Left kidney (tissue), 2 donors: ENCODE results near the gene DOCK1. TPM values are rescaled to one million over a fixed set of nuclear protein-coding genes. Genes with fewer than 3 reads are reported as not detected.
A peak's percentile ranks its signal among the peaks of the same experiment; 100 is the strongest.

Experiments
- DNase-seq: peaks from one replicate; pipeline ENCODE4 v3.0.0-alpha.2; 2013
- polyA plus RNA-seq: library from polyadenylated mRNA; unstranded; fragments of 120-200 nt; gene quantifications from one replicate; pipeline ENCODE4 v1.2.1, GENCODE V29; 2013; ENCODE audit not compliant: insufficient read length

Gene DOCK1
- polyA plus RNA-seq, 1 donor = 70.0 TPM

DNA sequence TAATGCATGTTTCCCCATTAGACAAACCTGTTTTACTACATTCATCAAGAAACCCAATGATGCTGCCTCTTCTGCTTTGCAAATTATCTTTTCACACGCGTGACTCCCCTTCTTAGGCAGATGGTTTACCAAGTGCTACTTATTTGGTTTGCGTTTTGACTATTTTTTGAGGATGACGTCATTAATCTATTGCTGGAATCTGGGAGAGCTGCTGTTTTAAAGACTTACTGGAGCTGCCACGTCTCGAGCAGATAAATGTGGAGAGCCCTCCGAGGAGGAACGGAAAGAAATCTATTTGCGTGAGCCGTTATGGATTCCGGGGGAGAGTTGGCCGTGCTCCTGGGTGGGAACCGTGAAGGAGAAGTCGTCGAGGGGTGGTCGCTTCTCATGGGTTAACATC is 271.4 kb downstream of the DOCK1 start:
- DNase-seq = no peak

DNA sequence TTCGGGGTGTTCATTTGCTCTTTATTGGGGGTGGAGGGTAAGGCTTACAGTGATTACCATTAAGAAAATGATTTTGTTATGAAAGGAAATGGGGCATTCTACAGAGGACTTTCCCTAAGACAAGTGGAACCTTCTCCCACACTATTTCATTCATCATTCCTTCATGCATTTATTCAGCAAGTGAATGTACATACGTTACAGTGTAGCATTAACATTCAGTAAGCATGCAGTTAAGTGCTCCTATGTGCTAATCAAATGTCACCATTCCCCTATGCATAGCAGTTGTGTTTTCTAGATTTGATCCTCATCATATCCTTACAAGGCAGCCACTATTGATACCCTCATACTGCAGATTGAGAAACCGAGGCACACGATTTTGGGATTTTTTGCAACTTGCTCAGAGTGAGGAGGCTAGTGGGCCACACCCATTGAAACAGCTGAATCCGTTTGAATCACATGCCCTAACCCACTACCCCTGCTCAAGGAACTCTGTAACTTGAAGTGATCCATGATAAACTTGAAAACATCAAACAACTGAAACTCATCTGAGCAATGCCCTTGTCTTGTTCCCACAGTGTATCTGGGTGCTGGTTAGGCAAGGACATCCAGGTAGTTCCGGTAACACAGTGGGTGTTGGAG is 274.5 kb downstream of the DOCK1 start:
- DNase-seq = no peak

DNA sequence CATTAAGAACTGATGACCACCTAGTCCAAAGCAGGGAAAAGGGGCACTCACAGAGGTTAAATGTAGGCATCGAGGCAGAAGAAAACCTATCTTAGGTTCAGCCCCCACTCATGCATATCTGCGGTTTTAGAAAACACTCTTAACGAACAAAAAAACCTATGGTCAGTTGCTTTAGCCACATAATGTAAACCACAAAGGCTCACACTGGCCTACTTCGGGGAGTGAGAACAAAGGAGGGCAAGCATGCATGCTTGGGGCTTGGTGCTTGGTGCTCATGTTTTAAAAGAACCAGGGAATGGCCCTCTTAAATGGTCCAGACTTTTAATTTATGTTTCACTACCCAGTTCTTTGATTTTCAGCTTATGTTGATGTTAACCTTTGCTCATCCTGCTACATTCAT is 276.9 kb downstream of the DOCK1 start:
- no peak for DNase-seq

DNA sequence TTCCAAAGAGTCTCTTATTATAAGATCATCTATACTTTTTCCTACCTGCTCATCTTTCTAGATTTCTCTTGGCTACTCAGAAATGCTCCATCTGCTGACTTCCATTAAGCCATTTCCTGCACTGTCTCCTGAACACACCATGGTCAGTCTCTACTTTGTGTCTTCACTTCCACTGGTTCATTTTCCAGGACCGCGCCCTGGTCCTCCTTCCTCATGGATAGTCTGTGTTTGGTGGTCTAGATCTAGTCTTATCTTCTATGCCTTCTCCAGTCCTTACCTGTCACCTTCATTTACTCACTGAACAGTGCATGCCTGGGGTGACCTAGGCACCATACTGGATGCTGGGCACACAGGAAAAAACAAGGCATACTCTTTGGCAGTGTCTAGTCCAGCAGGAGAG is 279.4 kb downstream of the DOCK1 start:
- no peak for DNase-seq

DNA sequence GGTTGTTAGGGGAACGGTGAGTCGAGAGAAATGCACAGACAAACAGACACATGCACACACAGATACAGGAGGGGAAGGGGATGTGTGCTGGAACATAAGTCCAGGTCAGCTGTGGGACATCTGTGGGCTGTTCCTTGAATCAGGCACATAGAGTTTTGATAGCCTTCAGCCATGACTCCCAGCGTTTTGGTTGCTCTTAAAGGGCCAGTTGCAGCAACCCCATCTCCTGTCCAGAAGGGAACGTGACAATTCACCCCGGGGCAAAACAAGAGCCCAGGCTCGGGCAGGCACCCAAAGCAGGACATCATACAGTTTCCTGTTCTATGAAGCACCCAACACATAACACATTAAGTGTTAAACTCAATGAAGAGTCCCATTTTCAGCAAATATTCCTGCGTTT is 281.6 kb downstream of the DOCK1 start:
- DNase-seq = no peak

DNA sequence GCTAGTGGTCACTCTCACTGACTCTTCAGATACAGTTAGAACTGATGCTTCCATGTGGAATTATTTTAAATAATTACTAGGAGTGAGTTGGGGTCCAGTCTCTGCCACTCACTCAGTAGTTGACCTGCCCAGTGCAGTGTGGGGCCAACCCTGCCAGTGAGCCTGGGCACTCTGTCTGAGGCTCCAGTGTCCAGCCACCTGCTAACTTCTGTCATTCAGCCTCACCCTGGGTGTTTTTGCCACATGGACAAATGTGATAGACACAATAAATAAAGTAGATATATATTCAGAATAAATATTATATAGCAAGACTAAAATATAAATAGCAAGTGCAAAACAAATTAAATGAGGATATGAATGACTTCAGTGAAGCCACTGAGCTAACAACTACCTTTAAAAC is 284.0 kb downstream of the DOCK1 start:
- DNase-seq = no peak

DNA sequence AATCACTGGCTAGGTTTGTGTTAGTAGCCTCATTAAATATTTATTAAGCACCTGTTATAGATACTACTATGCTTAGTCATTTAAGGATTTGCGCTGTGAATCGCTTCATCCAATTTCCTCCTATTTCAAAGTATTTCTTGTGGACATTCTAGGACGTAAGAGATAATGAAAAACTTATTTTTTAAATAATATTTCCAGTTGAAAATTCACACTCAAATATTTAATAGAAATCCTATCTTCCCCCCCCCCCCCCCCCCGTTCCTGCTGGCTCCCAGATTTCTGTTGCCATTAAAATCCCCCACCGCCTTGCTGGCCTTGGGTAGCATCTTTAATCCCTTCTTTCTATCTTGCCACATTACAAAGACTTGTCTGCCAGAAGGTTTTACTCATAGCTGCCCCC is 285.2 kb downstream of the DOCK1 start:
- DNase-seq = no peak

DNA sequence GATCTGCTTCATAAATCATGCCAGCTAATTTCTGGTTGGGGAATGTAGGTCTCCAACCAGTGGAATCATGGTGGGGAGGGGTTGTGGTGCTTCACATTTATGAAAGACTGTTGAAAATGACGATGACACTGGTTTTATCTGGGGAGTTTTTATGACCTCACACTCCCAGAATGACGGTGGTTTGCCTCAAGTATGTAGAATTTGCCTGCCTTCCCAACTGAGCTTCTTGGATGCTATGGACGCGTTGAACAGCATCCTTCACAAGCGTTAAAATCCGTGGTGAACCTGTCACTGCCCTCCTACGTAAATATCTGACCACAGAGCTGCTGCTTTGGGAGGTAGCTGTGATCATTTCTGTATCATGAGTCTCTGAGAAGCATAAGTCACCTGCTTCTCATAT is 287.9 kb downstream of the DOCK1 start:
- no peak for DNase-seq

DNA sequence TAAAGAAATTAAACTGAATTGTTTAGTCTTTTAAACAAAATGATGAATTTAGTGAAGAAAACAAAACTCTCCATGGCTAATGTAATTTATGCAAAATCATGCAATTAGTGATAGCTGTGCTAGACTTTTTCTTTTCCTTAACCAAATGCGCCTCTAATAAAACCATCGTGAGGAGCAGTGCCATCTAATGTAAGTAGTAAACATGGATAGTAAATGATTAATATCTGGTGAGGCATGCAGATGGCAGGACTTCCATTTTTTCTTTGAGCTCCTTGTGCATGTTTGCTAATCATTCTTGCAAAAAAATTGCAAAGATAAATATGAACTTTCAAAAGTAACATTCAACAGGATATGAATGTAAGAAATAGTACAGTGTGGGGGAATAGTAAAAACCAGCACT is 288.9 kb downstream of the DOCK1 start:
- DNase-seq = no peak

DNA sequence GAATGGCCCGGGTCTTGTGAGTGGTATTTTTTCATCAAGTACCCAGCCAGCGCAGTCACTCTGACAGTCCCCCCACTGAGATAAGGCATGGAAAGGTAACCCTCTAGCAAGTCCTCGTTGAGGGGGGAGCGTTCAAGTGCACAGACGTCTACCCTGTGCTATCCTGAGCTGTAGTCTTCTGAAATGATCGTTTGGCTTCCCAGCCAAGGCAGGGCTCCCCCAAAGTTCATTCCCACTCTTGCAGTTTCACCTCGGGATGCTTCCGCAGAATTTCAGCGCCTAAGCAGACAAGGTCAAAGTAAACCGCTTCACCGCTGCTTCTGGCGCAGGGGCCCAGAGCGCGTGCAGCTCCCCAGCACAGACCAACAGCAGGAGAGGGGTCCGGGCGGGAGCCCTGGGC is 289.4 kb downstream of the DOCK1 start:
- DNase-seq = no peak

DNA sequence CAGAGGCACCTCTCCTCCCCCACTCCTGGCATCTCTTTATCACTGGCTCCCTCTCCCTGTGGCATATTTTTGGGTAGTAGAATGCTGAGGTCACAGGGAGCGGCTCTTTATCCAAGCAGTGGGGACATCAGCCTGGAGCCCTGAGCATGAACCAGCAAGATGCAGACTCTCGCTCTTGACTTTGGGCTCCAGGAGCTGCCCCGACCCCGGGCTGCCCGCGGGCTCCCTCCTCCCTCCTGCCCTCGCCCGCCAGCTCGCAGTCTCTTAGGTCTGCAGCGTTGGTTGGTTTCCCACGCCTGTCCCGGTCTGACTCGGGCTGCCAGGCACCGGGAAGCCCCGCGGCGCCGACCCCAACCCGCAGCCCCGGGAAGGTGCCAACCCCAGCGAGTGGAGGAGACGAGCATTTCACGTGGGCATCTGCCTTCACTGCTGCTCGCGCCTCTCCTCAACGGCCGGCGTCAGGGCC is 289.8 kb downstream of the DOCK1 start:
- no peak for DNase-seq

DNA sequence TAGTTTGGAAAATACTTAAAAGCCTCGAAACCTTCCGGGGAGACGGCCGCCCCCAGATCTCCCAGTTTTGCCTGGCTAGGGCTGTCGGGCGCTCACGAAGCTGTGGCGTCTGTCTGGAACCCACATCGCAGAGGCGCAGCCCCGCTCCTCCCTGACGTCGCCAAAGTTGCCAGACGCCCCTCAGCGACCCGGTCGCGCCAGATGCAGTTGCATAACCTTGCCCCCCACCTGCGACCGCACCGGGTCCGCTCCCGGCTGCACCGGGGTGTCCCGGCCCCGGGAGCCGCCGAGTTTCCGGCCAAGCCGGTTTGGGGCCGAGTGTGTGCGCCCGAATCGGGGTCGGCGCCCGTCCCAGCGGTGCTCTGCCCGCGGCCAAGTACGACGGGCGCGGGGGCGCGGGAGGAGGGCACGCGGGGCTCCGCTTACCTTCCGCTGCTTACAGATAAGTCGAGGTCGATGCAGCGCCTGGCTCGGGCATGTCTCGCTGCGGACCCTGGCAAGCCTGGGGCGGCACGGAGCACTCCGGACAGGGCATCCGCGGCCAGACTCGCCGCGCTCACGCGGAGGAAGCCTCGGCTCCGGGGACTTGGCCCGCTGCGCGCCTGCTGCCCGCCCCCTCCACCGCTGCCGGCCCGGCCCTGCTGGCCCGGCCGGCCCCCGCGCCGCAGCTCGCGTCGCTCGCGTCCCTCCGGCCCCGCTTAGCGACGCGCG is 290.5 kb downstream of the DOCK1 start:
- peak; percentile 22 for DNase-seq

DNA sequence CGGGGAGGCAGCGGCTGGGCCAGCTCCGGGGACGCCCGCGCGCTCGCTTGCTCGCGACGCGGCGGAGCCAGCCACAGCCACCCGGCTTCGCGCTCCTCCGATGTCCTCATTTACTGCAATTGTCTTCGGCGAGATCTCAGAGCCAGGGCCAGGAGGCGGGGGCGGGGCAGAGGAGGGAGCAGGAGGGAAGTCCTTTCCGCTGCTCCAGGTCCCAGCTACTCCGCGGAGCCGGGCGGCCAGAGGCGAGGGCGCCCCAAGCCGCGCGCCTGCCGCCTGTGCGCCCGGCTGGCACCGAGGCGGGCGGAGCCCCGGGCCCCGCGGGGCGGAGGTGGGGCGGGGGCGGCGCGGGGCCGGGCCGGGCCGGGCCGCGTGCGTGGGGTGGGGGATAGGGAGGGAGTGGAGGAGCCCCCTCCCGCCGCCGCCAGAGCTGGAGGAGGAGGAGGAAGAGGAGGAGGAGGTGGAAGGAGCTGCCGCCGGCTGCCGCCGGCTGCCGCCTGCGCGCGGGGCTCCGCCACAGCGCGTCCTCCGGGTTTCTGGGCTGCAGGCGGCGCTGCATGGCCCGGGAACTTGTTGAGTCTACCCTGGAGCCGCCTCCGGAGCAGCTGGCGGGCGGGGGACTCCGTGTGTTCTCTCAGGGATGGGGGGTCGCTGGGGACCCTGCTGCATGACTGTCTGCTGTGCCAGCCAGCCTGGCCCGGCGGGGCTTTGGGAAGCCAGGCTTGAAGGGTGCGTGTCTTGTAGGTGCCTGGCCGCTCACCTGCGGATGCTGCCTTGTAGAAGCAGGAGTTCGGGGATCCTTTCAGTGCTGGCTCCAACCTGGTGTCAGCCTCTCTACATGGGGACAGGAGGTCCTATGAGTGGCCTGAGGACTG is 291.3 kb downstream of the DOCK1 start, which contains the start of gene INSYN2A:
TSS of gene INSYN2A (minus strand) at position 310 of the 872 bp plus-strand sequence. CDS start 20,196 bp downstream, outside the sequence.
- peak; percentile 61 for DNase-seq

DNA sequence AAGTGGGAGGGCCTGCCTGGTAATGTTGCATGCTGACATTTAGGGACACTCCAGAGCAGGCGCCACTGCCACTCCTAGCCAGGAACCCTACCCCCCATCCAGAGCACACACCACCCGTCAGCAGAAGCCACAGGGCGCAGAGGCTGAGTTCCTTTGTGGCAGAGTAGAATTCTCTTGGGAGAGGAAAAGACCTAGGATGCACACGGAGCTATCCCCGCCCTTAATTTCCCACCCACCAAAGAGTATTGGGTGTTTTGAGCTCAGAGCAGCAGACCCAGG is 291.9 kb downstream of the DOCK1 start:
- no peak for DNase-seq

DNA sequence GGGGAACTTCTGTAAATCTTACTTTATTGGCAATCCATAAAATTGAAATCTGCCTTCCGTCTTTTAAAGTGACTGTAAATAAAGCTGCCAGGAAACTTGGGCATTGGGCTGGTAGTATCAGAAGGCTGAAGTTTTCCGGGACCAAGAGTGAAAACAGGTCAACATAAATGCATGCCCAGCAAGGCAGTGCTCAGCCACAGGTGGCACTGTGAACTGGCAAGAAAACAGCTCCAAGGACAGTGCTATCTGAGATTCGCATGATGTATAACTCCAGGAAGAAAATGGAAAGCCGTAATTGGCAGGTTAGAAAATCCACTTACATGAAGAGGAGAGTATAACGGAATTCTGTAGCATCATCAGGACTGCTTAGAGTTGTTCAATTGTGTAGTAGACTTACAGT is 293.1 kb downstream of the DOCK1 start:
- DNase-seq = no peak

DNA sequence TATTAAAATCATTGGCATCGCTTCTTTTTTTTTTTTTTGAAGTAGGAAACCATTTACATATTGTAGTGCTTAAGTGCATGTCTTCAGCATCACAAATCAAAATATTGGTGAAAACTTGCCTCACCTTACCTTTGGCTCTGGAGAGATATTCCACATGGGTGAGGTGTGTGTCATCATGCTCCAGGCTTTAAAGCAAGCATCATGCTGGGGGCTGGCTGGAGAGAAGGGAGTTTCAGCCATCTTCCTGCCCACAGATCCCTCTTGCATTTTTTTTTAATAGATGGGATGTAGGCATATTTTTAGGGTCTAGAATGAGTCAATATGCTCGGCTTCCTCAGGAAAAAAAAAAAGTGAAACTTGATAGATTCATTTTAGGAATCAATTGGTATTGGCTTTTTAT is 293.5 kb downstream of the DOCK1 start:
- no peak for DNase-seq

DNA sequence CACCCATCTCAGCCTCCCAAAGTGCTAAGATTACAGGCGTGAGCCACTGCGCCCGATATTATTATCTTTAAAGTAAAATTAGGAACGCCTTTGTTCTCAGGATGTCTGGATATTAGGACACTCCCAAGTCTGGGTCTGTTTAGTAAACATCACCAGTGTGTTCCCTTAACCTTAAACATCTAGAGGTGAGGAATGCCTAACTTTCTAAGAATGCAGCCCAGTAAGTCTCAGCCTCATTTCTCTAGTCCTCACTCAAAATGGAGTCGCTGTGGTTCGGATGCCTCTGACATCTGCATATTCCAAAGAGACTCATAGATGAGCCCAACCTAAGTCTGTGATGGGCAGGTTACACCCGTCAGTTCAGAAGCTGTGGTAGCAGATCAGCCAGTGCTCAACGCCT is 295.4 kb downstream of the DOCK1 start:
- DNase-seq = no peak

DNA sequence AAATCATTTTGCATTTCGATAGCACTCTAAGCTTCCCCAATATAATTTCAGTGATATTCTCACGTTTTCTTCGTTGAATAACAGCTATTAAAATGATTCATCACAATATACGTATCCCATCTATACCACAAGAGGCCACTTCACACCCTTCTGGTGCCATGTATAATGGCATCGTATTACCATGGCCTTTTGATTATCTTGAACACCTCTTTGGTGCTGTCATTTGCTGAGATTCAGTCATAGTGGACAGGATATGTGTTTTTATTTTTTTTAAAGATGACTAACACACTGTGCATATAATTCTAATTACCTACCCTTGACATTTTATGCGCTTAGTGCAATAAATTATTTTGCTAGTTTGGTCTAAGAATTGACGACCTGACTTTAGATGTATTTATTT is 297.8 kb downstream of the DOCK1 start:
- DNase-seq = no peak

DNA sequence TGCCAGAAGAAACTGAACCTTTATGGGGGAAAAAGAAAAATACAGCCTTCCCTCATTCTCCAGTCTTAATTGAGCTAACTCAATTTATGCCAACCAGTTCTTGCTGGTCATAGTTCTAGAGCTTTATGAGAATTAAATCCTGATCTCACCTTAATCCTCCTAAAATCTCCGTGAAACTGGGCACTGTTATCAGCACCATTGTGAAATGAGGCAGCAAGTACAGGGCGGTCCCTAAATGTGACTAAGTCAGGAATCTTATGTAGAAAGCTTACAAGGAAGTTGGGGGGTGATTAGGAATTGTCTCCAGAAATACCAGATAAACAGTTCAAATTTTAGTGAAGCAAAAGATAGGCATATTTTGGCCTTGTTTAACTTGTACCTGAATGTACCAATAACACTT is 301.9 kb downstream of the DOCK1 start:
- no peak for DNase-seq

DNA sequence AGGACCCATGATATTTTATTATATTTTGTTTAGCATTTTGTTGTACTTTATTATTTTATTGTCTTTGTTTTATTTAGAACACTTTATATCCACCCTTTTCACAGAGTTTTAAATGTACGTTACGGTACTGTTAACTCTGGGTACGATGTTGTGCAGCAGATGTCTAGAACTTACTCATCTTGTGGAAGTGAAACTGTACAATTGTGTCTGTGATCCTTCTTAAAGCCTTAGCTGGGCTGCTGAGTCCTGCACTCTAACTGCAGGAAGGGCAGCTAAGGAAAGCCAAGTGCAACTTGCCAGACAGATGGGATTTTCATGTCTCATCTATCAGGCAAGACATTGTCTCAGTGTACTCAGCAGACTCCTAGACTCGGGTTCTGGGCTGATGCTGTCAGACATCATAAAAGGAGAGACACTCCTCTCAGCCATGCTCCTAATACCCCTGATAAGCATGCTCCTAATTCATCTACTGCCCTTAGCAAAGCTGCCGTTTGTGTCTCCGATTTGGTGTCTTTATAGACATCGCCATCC is 305.8 kb downstream of the DOCK1 start:
- no peak for DNase-seq

DNA sequence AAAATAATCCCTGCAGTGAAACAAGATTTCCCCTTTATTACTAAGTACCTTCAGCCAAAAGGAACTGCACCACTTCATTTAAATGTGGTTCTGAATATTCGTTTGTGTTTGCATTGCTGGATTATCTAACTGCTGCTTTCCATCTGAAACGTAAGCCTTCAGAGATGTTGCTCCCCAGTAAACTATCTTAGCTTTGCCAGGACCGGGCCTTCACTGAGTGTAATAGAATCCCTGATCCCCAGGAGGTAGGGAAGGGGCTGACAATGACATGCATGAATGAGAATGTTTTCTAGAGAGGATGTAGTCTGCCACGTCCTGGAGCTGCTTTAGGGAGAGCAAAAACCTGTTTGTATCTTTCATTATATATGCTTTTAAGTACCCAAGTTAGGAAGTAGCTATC is 310.6 kb downstream of the DOCK1 start:
- peak; percentile 31 for DNase-seq

DNA sequence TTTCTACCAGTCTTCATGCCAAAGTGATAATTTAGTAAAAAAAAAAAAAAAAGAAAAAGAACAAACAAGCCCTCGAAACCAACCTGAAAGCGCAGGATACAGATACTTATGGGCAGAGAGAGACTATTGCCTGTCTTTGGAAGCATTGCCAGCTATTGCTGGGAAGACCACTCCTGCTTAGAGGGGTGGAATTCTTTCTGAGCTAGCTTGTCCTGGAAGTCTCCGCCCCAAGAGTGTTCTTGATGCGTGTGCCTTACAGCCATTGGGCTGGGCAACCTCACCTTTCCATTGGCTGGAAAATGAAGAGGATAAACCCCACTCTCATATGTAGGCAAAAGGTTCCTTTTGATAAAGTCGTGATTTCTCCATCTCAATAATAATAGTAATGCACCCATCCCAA is 311.0 kb downstream of the DOCK1 start:
- DNase-seq = no peak

DNA sequence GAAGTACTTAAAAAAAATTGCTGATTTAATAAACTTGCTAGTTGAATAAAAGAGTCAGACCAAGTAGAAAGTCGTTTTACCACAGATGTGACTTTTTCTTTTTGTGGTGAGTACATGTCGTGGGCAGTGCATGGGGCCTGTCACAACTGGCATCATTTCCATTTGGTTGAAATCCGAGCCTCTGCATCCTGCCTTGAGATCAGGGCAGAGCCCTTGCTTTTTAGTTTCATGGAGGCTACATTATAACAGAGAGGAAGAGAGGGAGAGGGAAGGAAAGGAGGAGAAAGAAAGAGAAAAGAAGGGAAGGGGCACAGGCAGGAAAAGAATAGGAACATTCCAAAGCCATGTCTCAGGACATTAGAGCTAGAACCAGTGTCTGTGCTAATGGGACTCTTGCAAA is 311.6 kb downstream of the DOCK1 start:
- no peak for DNase-seq
